HG02885 (cell line): ENCODE data around the gene SP2.

Experiments used
- ATAC-seq: cut with Tn5 transposase; IDR thresholded peaks from one replicate; pipeline ENCODE4 v1.9.1; 2021; ENCODE audit warnings: mild to moderate bottlenecking; ENCODE audit not compliant: unreplicated experiment, poor library complexity

SP2 gene

GRCh38 chr17:47968836-47969235, 72.8 kb downstream of the SP2 start:
- ATAC-seq = no peak

GRCh38 chr17:47969930-47970724, 74.1 kb downstream of the SP2 start:
- ATAC-seq = no peak

GRCh38 chr17:47970725-47971499, 74.9 kb downstream of the SP2 start, which contains the start of gene CDK5RAP3:
Gene CDK5RAP3 (plus strand): TSS chr17:47971113. CDS start chr17:47971147, 34 bp downstream.
- ATAC-seq = peak; percentile 98

- ATAC-seq = no peak
These were observed 77.5 kb downstream of the SP2 start for GRCh38 chr17:47973541-47973940.

- ATAC-seq = no peak
These were observed 79.3 kb downstream of the SP2 start for GRCh38 chr17:47975189-47975822.

- no peak for ATAC-seq
These were observed 79.8 kb downstream of the SP2 start for GRCh38 chr17:47975823-47976205.

- ATAC-seq = no peak
These were observed 82.3 kb downstream of the SP2 start for GRCh38 chr17:47978324-47978723.
